IPS-NIHi11 (cell line): Measurements from ENCODE around the gene ZNF613.
"Not testable (repeated sequence)": the region's sequence is repeated elsewhere in the genome, so short reads cannot be mapped to it uniquely, and the experiment has no call there.

Experiments
- DNase-seq: peaks from one replicate; pipeline ENCODE4 v3.0.0; 2012; ENCODE audit warnings: mixed read lengths, low spot score

Gene ZNF613

GRCh38 chr19:51944798-51945552 lies 17.7 kb downstream of the ZNF613 start:
- no peak for DNase-seq

- no peak for DNase-seq
These were observed 19.3 kb downstream of the ZNF613 start for GRCh38 chr19:51946602-51947001.

GRCh38 chr19:51948975-51949374 lies 21.7 kb downstream of the ZNF613 start:
- no peak for DNase-seq

GRCh38 chr19:51957846-51958245 lies 30.6 kb downstream of the ZNF613 start:
- not testable (repeated sequence) for DNase-seq

DNA sequence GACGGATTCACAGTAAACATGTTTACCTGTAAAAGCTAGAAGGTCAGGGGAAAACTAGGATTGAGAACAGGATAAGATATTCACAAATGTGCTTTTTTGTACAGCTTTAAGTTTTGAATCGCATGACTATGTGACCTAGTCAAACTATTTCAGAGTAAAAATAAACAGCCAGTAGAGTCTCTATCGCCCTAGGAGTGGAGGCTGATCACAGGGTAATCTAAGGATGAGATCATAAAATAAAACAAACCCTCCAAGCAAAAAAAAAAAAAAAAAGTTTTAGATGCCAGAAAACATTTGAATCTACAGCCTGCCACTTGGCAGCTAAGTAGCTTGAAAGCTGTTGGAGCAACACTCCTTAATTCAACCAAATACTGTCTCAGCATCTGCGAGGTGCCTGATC lies 32.5 kb downstream of the ZNF613 start:
- no peak for DNase-seq

GRCh38 chr19:51960621-51961233 lies 33.5 kb downstream of the ZNF613 start:
- not testable (repeated sequence) for DNase-seq

DNA sequence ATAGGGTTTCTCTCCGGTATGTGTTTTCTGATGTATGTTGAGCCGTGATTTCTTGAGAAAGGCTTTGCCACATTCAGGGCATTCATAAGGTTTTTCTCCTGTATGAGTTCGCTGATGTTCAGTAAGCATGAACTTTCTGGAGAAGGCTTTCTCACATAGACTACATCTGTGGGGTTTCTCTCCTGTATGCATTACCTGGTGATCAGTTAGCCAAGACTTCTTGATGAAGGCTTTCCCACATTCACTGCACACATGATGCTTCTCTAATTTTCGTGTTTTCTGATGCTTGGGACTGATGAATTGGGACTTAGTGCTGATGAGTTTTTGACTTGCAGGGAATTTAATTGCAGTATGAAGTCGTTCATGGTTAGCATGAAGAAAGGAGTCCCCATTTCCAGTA lies 38.3 kb downstream of the ZNF613 start:
- no peak for DNase-seq

DNA sequence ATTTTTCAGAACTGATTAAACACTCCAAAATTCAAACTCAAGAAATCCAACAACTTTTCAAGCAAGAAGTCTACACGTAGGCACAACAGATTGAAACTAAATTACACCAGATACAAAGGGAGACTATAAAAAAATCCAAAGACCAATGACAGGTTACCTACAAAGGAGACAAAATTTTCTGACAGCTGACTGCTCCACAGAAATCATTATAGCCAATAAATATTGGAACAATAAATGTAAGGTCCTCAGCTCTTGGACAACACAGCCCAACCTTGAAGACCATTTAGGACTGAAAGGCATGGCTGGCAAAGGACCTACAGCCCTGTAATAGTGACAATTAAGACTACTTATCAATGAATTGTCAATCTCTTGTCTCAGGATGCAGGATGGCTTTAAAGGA lies 43.4 kb downstream of the ZNF613 start:
- no peak for DNase-seq

GRCh38 chr19:51971624-51972023 lies 44.4 kb downstream of the ZNF613 start:
- DNase-seq = no peak

DNA sequence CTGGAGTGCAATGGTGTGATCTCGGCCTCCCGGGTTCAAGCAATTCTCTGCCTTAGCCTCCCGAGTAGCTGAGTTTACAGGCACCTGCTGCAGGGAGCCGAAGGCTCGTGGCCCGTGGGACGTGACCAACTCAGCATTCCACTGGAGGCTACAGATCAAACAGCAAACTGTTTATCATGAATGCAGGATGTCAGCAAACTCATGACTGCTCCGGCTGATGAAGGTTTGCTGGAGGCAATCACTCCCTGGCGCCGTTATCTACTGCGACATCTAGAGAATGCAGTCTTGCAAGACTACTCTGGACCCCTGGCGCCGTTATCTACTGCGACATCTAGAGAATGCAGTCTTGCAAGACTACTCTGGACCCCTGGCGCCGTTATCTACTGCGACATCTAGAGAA lies 48.5 kb downstream of the ZNF613 start:
- DNase-seq = not testable (repeated sequence)

GRCh38 chr19:51976852-51977251 lies 49.6 kb downstream of the ZNF613 start:
- no peak for DNase-seq

DNA sequence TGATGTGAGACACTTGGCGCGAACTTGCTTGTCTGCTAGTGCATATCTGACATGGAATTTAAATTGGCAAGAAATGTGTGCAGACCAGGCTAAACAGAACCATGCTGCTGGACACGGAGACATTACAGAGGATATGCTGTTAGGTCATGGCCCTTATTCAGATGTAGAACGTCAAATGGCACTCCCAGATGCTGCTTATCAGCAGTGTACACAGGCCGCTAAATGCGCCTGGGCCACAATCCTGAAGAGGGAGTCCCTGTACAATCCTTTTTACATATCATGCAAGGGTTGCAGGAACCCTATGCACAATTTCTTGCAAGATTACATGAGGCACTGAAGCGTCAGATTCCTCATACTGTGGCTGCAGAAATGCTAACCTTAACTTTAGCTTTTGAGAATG lies 50.1 kb downstream of the ZNF613 start:
- DNase-seq = no peak

DNA sequence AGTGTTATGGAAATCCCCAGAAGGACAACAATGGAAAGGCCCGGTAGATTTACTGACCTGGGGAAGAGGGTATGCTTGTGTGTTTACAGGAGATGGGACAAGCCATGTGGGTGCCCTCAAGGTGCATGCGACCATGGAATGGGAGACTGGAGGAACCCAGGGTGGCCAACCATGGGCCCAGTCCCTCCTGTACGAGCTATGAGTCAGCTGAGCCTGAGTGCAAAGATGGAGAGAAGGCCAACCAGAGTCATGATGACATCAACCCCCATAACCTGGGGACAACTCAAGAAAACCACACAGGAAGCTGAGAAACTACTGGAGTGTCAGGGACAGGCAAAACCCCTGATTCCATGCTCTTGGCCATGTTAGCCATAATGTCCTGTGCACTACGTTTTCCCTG lies 51.6 kb downstream of the ZNF613 start:
- DNase-seq = no peak

GRCh38 chr19:51980116-51980736 lies 53.0 kb downstream of the ZNF613 start:
- DNase-seq = no peak

- not testable (repeated sequence) for DNase-seq
These were observed 53.7 kb downstream of the ZNF613 start for GRCh38 chr19:51980926-51981325.

DNA sequence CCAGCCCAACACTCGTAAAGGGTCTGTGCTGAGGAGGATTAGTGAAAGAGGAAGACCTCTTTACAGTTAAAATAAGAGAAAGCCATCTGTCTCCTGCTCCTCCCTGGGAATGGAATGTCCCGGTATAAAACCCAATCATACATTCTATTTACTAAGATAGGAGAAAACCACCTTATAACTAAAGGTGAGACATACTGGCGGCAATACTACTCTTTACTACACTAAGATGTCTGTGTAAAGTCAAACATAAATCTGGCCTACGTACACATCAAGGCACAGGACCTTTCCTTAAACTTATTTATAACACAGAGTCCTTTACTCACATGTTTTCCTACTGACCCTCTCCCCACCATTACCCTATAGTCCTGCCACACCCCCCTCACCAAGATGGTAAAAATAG lies 56.1 kb downstream of the ZNF613 start:
- no peak for DNase-seq

- peak; percentile 87 for DNase-seq
These were observed 59.3 kb downstream of the ZNF613 start, which contains the start of gene ZNF350 for GRCh38 chr19:51986309-51987291. Gene ZNF350, minus strand, starts transcription at chr19:51986840. Its CDS starts 12,480 bp downstream, at chr19:51974360.

GRCh38 chr19:51993422-51993821 lies 66.2 kb downstream of the ZNF613 start:
- no peak for DNase-seq

GRCh38 chr19:51994048-51994644 lies 66.9 kb downstream of the ZNF613 start:
- DNase-seq = no peak
